Activated CD8-positive, alpha-beta T cell treated with anti-CD3 and anti-CD28 coated beads for 36 hours (primary cell): ENCODE measurements around the gene GALR1. TPM values are rescaled to one million over a fixed set of nuclear protein-coding genes. Genes with fewer than 3 reads are reported as not detected.

Experiments used
- ATAC-seq: fragments of 200-7000 bp; cut with Tn5 transposase; one replicate; pipeline ENCODE4 v1.10.0; 2021; ENCODE audit warnings: mild to moderate bottlenecking, moderate library complexity
- CTCF ChIA-PET: fragments of 350-600 bp; sonication (Branson Sonifier 250); formaldehyde crosslinking; loops from one replicate; lab custom pipeline; 2021; ENCODE audit warnings: antibody characterized with exemption; lab: Charles Lee
- POLR2A ChIA-PET: fragments of 350-600 bp; sonication (Branson Sonifier 250); formaldehyde crosslinking; loops from one replicate; lab custom pipeline; 2021; ENCODE audit warnings: antibody characterized with exemption; lab: Charles Lee
- DNase-seq: peaks from one replicate; pipeline ENCODE4 v3.0.0-alpha.2; 2020
- H3K27ac Mint-ChIP-seq: one replicate; pipeline ENCODE4 v1.8.0; 2021; ENCODE audit warnings: mild to moderate bottlenecking, mixed read lengths
- H3K27me3 Mint-ChIP-seq: one replicate; pipeline ENCODE4 v1.8.0; 2021; ENCODE audit warnings: mixed read lengths
- H3K36me3 Mint-ChIP-seq: one replicate; pipeline ENCODE4 v1.8.0; 2021; ENCODE audit warnings: low read depth, mixed read lengths
- H3K4me1 Mint-ChIP-seq: one replicate; pipeline ENCODE4 v1.8.0; 2021; ENCODE audit warnings: low read depth, mixed read lengths
- H3K4me3 Mint-ChIP-seq: one replicate; pipeline ENCODE4 v1.8.0; 2021; ENCODE audit warnings: mild to moderate bottlenecking, moderate library complexity, mixed read lengths
- H3K9me3 Mint-ChIP-seq: one replicate; pipeline ENCODE4 v1.8.0; 2021; ENCODE audit warnings: mixed read lengths
- intact Hi-C: fragments of 100-400 bp; cut with micrococcal nuclease; formaldehyde crosslinking; loops from one replicate; pipeline ENCODE4 v1.10.0; 2022
- total RNA-seq, 2 experiments: library from RNA; stranded (reverse); gene quantifications; one replicate each; pipeline ENCODE4 v1.2.3, GENCODE V29; 2021
- TF ChIP-seq, protein P1 (sequence below): fragments of 200-600 bp; IDR thresholded peaks from one replicate; pipeline ENCODE4 v1.8.0; 2022; ENCODE audit warnings: antibody characterized with exemption, mild to moderate bottlenecking

The GALR1 gene
- total RNA-seq, 2 experiments from 2014 or later, result not detected

DNA sequence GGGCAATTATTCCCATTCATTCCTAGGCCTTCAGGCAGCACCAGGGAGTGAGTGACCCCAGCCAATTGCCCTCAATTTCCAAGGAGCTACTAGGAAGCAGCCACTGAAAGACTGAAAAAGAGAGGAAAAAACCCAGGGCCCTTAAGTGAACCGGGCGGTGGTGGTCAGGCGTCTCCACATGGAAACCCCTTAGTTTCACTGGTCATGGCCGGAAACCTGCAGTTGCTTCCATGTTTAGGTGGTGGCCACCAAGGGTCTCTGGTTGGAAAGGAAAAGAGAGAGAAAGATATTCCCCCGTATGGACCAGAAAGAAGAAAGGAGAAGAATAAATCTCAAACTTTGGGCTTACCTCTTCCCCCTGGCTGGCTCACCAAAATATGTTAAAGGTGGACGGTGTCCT, 64.9 kb downstream of the GALR1 start:
- Mint-ChIP-seq H3K4me1 (no peaks in the 10 kb centered on the region), H3K36me3 (no peaks in the 10 kb centered on the region), H3K4me3 (no peak overlapping the region), H3K27ac (no peak overlapping the region), H3K9me3 (no peaks in the 10 kb centered on the region), H3K27me3 (peaks cover 4% of the 10 kb centered on the region)
- TF ChIP-seq, protein P1, sequence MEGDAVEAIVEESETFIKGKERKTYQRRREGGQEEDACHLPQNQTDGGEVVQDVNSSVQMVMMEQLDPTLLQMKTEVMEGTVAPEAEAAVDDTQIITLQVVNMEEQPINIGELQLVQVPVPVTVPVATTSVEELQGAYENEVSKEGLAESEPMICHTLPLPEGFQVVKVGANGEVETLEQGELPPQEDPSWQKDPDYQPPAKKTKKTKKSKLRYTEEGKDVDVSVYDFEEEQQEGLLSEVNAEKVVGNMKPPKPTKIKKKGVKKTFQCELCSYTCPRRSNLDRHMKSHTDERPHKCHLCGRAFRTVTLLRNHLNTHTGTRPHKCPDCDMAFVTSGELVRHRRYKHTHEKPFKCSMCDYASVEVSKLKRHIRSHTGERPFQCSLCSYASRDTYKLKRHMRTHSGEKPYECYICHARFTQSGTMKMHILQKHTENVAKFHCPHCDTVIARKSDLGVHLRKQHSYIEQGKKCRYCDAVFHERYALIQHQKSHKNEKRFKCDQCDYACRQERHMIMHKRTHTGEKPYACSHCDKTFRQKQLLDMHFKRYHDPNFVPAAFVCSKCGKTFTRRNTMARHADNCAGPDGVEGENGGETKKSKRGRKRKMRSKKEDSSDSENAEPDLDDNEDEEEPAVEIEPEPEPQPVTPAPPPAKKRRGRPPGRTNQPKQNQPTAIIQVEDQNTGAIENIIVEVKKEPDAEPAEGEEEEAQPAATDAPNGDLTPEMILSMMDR, result no peak
- POLR2A ChIA-PET, result no interaction called here
- no peak for ATAC-seq
- CTCF ChIA-PET, result no interaction called here
- intact Hi-C loops, result no loop called here
- DNase-seq, result no peak

DNA sequence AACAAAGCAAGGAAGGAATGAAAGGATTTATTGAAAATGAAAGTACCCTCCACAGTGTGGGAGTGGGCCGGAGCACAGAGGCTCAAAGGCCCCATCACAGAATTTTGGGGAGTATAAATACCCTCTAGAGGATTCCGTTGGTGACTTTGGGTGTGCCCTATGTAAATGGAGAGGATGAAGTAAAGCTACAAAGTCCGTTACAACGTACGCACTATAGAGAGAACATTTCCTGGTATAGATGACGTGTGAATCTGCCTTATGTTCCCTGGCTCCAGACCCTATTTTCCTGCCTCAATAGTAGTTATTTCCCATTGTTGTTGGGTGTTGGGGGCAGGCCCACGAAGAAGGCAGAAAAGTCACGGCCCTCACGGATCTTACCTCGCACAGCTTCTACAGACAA, 65.3 kb downstream of the GALR1 start:
- Mint-ChIP-seq H3K36me3 (no peaks in the 10 kb centered on the region), H3K27ac (no peak overlapping the region), H3K4me3 (no peak overlapping the region), H3K9me3 (no peaks in the 10 kb centered on the region), H3K4me1 (no peaks in the 10 kb centered on the region), H3K27me3 (peaks cover 4% of the 10 kb centered on the region)
- TF ChIP-seq, protein P1, result no peak
- DNase-seq (no peak), ATAC-seq (no peak)
- ChIA-PET POLR2A (no interaction called here), CTCF (no interaction called here)
- intact Hi-C loops, result no loop called here

DNA sequence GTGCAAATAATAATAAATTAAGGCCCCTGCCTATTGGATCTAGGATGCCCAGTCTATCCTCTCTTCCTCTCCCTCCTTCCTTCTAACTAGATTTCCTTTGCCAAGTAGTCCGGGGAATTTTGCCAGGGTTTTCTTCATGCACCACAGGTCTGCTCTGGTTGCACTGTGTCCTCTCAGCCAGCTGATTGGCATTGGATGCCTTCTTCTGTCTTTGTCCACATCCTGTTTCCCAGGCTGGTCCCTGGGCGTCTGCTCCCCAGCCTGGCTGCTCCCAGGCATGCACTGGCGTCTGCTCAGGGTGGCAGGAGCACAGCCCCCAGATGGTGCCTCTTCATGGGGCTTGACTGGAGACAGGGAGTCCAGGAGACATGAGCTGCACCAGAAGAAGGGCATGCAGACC, 66.4 kb downstream of the GALR1 start:
- intact Hi-C loops, result no loop called here
- no peaks in the 10 kb centered on the region for H3K9me3 Mint-ChIP-seq
- ChIA-PET CTCF (interaction anchor here (1.8 kb wide), 1 partner anchor 37 kb away, joined by 5 read pairs; no protein-coding TSS in a partner anchor), POLR2A (interaction anchor here (0.6 kb wide), 1 partner anchor 321 kb away, joined by 3 read pairs; no protein-coding TSS in a partner anchor)
- no peak overlapping the region for H3K4me3 Mint-ChIP-seq
- H3K27me3 Mint-ChIP-seq, result peaks cover 7% of the 10 kb centered on the region
- no peak for DNase-seq
- TF ChIP-seq, protein P1, result no peak
- H3K36me3 Mint-ChIP-seq, result no peaks in the 10 kb centered on the region
- ATAC-seq, result no peak
- no peaks in the 10 kb centered on the region for H3K4me1 Mint-ChIP-seq
- H3K27ac Mint-ChIP-seq, result no peak overlapping the region

DNA sequence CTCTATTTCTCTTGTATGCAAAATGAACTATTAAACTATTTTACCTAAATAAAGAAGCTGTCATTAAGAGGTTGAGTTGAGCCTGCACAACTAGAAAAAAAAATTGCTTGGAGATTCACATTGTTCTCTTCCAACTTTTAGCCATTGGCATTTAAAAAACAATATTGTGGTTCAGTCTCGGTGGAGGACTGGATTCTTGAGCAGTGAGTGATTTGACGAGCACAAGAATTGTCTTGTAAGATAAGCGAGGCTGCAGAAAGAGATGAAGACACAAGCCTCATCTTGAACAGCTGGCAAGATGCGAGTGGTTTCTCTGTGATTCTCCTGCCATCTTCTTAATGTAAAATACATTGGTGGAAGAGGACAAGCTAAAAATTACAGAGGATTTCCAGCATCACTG, 67.0 kb downstream of the GALR1 start:
- Mint-ChIP-seq H3K9me3 (no peaks in the 10 kb centered on the region), H3K4me1 (no peaks in the 10 kb centered on the region), H3K27ac (no peak overlapping the region), H3K36me3 (no peaks in the 10 kb centered on the region), H3K4me3 (no peak overlapping the region), H3K27me3 (peaks cover 8% of the 10 kb centered on the region)
- TF ChIP-seq, protein P1, result no peak
- ATAC-seq (no peak), DNase-seq (no peak)
- intact Hi-C loops, result no loop called here
- ChIA-PET CTCF (interaction anchor here (1.8 kb wide), 1 partner anchor 37 kb away, joined by 5 read pairs; no protein-coding TSS in a partner anchor), POLR2A (interaction anchor here (0.6 kb wide), 1 partner anchor 322 kb away, joined by 3 read pairs; no protein-coding TSS in a partner anchor)

DNA sequence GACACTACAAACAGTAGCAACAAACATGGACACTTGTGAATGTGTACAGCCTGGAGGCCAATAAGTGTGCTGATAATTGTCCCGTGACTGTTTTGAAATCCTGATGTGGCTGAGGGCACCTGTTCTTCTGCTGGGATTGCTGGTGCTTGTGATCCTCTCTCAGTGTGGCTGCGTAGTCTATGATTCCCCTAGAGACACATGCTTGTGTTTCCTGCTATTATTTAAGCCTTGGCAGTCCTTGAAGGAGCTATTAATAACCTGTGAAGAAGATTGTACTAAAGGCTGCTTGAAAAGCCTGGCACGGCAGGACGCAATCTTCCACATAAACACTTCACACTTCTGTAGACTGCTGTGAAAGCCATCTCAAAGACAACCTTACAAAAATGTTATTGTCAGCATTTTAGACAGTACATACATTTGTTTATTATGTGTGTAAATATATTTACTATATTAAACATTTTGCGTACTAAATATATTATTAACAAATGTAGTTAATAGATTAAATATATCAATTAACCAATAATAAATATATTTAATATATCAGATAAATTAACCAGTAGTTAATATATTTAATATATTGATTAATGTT, 71.4 kb downstream of the GALR1 start:
- no peaks in the 10 kb centered on the region for H3K36me3 Mint-ChIP-seq
- no peak overlapping the region for H3K27ac Mint-ChIP-seq
- DNase-seq, result no peak
- peaks cover 15% of the 10 kb centered on the region for H3K27me3 Mint-ChIP-seq
- no peaks in the 10 kb centered on the region for H3K4me1 Mint-ChIP-seq
- ChIA-PET POLR2A (no interaction called here), CTCF (no interaction called here)
- no peaks in the 10 kb centered on the region for H3K9me3 Mint-ChIP-seq
- ATAC-seq, result no peak
- no peak overlapping the region for H3K4me3 Mint-ChIP-seq
- intact Hi-C loops, result no loop called here
- TF ChIP-seq, protein P1, result no peak
